Transverse colon (tissue), 4 donors: ENCODE data around the gene TSPAN5. TPM values are rescaled to one million over a fixed set of nuclear protein-coding genes. Genes with fewer than 3 reads are reported as not detected.

Source experiments
- DNase-seq: peaks from one replicate; pipeline ENCODE4 v3.0.0-alpha.2; 2019
- H3K27ac ChIP-seq, 4 donors: fragments of 200-600 bp; sonication (generic); 2 replicates each; pipeline ENCODE4 v1.5.1; 2016 to 2018; ENCODE audit warnings: inconsistent platforms in 4 of 4
- H3K27me3 ChIP-seq: fragments of 200-600 bp; sonication (generic); 2 replicates; pipeline ENCODE4 v1.5.1; 2017; ENCODE audit warnings: inconsistent platforms
- H3K36me3 ChIP-seq, 4 donors: fragments of 200-600 bp; sonication (generic); 2 replicates each; pipeline ENCODE4 v1.5.1; 2017 to 2019; ENCODE audit warnings: inconsistent platforms in 4 of 4
- H3K4me1 ChIP-seq, 4 donors: fragments of 200-600 bp; sonication (generic); 2 replicates each; pipeline ENCODE4 v1.5.1; 2017 to 2020; ENCODE audit warnings: inconsistent platforms in 4 of 4
- H3K4me3 ChIP-seq, 4 donors: fragments of 200-600 bp; sonication (generic); 1 replicate in 1 of 4; 2 replicates in 3 of 4; pipeline versions ENCODE4 v1.5.1 to v1.6.1; 2017 to 2019; ENCODE audit warnings: inconsistent platforms in 4 of 4
- H3K9me3 ChIP-seq, 2 donors: fragments of 200-600 bp; sonication (generic); 2 replicates each; pipeline ENCODE4 v1.5.1; 2017 to 2019; ENCODE audit warnings: inconsistent platforms in 2 of 2
- EP300 ChIP-seq: sonication (generic); formaldehyde crosslinking; IDR thresholded peaks from one replicate; pipeline ENCODE4 v1.6.1; 2017; ENCODE audit warnings: antibody characterized with exemption, low read depth
- POLR2A ChIP-seq: fragments of 450-650 bp; IDR thresholded peaks from one replicate; pipeline ENCODE4 v1.6.1; 2016; ENCODE audit warnings: antibody characterized with exemption, mild to moderate bottlenecking, moderate library complexity
- POLR2AphosphoS5 ChIP-seq, 3 donors: sonication (generic); formaldehyde crosslinking; IDR thresholded peaks; one replicate each; pipeline ENCODE4 v1.6.1; 2016; ENCODE audit warnings: antibody characterized with exemption in 3 of 3
- WGBS, 2 donors: methylation state at CpG; one replicate each; pipeline ENCODE4 v1.1.5; 2018; ENCODE audit warnings: low coverage in 1 of 2; 5-methylcytosine and 5-hydroxymethylcytosine counted together
- in situ Hi-C, 4 donors: fragments of 200-750 bp; cut with MboI; loops; one replicate each; pipeline versions ENCODE4 v1.15.0 to v1.15.1; 2017; ENCODE audit warnings: low sequenced_read_pairs in 3 of 4, low pct_ligation_motif_present in 1 of 4, low pct_unique_long_range_greater_than_20kb in 1 of 4
- intact Hi-C: fragments of 100-400 bp; cut with DNase I; formaldehyde crosslinking; loops from one replicate; pipeline ENCODE4 v1.15.1; 2023; ENCODE audit warnings: low total_unique reads
- total RNA-seq, 4 donors: library from RNA; depleted of rRNA; stranded (reverse); fragments of >200 nt; gene quantifications; one replicate each; pipeline ENCODE4 v1.1.0, GENCODE V29; 2016
- TF ChIP-seq, protein P1 (sequence below), 5 experiments: fragments of 200-600 bp in 3 of 5; fragments of 450-650 bp in 2 of 5; sonication (generic) in 3 of 5; IDR thresholded peaks; 1 replicate in 2 of 5; 2 replicates in 3 of 5; pipeline ENCODE4 v1.5.1; 2016 to 2017; ENCODE audit warnings: antibody characterized with exemption in 5 of 5, inconsistent platforms in 3 of 5, mild to moderate bottlenecking in 2 of 5, moderate library complexity in 1 of 5

The TSPAN5 gene
- total RNA-seq, 4 donors from 2014 or later, result 1.1 to 9.6 (median 4.4) TPM

DNA sequence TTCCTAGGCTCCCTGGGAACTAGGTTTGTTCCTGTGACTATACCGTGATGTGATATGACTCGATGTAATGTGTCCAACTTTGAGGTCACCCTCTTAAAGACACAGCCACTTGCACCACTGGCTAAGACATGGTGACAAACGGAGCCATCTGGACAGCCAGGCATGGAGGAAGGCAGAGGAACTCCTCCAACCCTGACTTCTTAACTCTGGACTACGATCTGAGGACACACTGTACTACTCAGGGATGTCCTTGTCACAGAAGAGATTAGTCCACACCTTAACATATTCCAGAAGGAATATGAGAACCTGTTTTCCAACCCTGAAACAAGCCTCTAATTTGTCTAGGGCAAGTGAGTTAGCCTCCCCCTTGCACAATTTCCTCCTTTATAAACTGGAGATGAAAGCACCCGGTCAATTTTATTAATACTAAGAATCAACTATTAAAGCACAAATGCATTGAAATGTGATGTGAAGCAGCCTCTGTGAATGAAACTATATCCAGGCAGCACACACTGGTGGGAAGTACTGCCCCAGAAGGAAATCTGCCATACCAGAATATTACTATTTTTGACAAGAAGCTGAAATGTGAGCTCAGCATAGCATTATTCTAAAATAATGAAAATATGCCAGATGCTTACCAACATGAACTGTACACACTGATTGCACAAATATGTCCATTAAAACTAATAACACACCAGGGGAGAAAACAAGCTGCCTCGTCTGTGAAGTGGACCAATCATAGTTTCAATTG, 47.3 kb downstream of the TSPAN5 start:
- intact Hi-C loops, result no loop called here
- in situ Hi-C loops, result no loop called here
- TF ChIP-seq EP300, result no peak
- TF ChIP-seq POLR2A, result no peak
- TF ChIP-seq, protein P1, sequence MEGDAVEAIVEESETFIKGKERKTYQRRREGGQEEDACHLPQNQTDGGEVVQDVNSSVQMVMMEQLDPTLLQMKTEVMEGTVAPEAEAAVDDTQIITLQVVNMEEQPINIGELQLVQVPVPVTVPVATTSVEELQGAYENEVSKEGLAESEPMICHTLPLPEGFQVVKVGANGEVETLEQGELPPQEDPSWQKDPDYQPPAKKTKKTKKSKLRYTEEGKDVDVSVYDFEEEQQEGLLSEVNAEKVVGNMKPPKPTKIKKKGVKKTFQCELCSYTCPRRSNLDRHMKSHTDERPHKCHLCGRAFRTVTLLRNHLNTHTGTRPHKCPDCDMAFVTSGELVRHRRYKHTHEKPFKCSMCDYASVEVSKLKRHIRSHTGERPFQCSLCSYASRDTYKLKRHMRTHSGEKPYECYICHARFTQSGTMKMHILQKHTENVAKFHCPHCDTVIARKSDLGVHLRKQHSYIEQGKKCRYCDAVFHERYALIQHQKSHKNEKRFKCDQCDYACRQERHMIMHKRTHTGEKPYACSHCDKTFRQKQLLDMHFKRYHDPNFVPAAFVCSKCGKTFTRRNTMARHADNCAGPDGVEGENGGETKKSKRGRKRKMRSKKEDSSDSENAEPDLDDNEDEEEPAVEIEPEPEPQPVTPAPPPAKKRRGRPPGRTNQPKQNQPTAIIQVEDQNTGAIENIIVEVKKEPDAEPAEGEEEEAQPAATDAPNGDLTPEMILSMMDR (IDR thresholded peaks at IDR 0.05), result no peak
- TF ChIP-seq POLR2AphosphoS5 (IDR thresholded peaks at IDR 0.05), result no peak
- DNase-seq, result no peak
- peaks cover 0 to 6% (median 2%) of the 10 kb centered on the region in 4 donors for H3K4me1 ChIP-seq
- no peak overlapping the region for H3K27ac ChIP-seq
- H3K4me3 ChIP-seq, result no peak overlapping the region
- H3K27me3 ChIP-seq, result no peaks in the 10 kb centered on the region
- no peaks in the 10 kb centered on the region for H3K36me3 ChIP-seq
- 71 to 76% methylated on average over 2 to 6 of the region's 6 CpGs for WGBS, 2 donors
- no peaks in the 10 kb centered on the region for H3K9me3 ChIP-seq

DNA sequence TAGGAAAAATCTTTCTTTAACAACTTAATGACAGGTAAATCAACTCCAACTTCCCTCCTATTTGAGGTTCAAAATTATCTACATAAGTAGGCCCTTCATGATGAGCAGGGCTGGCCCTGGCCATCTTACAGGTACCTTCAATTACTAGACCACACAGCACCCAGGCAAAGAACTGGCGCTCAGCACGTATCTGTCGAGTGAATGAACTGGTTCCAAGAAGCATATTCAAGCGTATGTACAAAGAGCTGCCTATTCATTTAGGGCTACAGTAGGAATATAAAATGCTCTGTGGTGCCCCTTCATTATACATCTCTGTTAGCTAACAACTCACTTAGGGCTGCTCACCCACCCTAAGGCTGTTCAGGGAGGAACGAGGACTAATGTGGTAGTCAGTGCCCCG, 48.0 kb downstream of the TSPAN5 start:
- DNase-seq, result no peak
- intact Hi-C loops, result no loop called here
- in situ Hi-C loops, result no loop called here
- Histone ChIP-seq H3K36me3 (no peaks in the 10 kb centered on the region), H3K9me3 (no peaks in the 10 kb centered on the region), H3K4me3 (no peak overlapping the region), H3K4me1 (peaks cover 0 to 6% (median 2%) of the 10 kb centered on the region in 4 donors), H3K27me3 (no peaks in the 10 kb centered on the region), H3K27ac (no peak overlapping the region)
- TF ChIP-seq POLR2A (no peak), POLR2AphosphoS5 (IDR thresholded peaks at IDR 0.05) (no peak), EP300 (no peak)
- TF ChIP-seq, protein P1 (IDR thresholded peaks at IDR 0.05), result no peak
- WGBS, 2 donors, result 92 to 100% methylated on average over 4 to 6 of the region's 6 CpGs

DNA sequence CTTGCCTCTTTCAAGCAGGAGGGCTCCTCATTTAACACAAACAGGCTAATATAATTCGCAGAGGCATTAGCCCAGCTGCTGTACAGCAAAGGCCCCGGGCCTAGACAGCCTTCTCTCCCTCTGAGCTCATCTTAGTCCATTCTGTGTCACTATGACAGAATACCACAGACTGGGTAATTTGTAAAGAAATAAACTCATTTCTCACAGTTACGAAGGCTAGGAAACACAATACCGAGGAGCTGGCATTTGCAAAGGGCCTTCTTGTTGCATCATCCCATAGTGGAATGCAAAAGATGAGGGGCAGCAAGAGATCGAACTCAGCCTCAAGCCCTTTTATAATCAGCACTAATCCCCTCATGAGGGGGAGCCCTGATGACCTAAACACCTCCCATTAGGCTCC, 48.5 kb downstream of the TSPAN5 start:
- TF ChIP-seq POLR2AphosphoS5 (IDR thresholded peaks at IDR 0.05) (no peak), POLR2A (no peak), EP300 (no peak)
- TF ChIP-seq, protein P1 (IDR thresholded peaks at IDR 0.05), result no peak
- Histone ChIP-seq H3K27ac (no peak overlapping the region), H3K27me3 (no peaks in the 10 kb centered on the region), H3K9me3 (no peaks in the 10 kb centered on the region), H3K4me3 (no peak overlapping the region), H3K36me3 (no peaks in the 10 kb centered on the region), H3K4me1 (peaks cover 0 to 6% (median 2%) of the 10 kb centered on the region in 4 donors)
- in situ Hi-C loops, result no loop called here
- WGBS, 2 donors, result 71% methylated on average over 5 of the region's 5 CpGs; no CpG with 5 or more reads in 1 of the 2 donors
- no peak for DNase-seq
- intact Hi-C loops, result loop anchor here (10.0 kb wide), 1 partner anchor 615 kb away; no protein-coding TSS in a partner anchor

DNA sequence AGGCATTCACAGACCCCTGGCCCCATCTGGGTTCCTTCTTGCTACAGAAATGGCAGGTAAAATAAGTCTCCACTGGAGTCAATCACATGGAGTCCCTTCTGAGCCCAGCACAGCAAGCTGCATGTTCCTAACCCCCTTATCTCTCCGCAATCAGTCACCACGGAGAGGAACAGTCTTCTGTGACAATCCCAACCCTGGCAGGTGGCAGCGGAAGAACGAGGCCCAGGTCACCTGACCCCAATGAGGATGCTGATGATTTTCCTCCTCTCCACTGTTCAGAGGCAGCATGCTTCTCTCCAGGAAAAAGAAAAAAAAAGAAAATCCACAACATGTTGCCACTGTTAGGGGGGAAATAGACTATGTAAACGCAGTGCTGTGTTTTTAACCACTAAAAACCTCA, 50.1 kb downstream of the TSPAN5 start:
- H3K27me3 ChIP-seq, result no peaks in the 10 kb centered on the region
- H3K27ac ChIP-seq, result no peak overlapping the region
- peaks cover 0 to 4% (median 2%) of the 10 kb centered on the region in 4 donors for H3K4me1 ChIP-seq
- no peak for DNase-seq
- TF ChIP-seq, protein P1 (IDR thresholded peaks at IDR 0.05), result no peak
- TF ChIP-seq EP300 (no peak), POLR2A (no peak), POLR2AphosphoS5 (IDR thresholded peaks at IDR 0.05) (no peak)
- H3K36me3 ChIP-seq, result no peaks in the 10 kb centered on the region
- in situ Hi-C loops (no loop called here), intact Hi-C loops (loop anchor here (10.0 kb wide), 1 partner anchor 616 kb away; no protein-coding TSS in a partner anchor)
- no peak overlapping the region for H3K4me3 ChIP-seq
- WGBS, 2 donors, result 25 to 62% methylated on average over 3 to 5 of the region's 5 CpGs
- H3K9me3 ChIP-seq, result no peaks in the 10 kb centered on the region
